PC-3 (cell line): ENCODE results near the gene IGSF21. TPM values are rescaled to one million over a fixed set of nuclear protein-coding genes. Genes with fewer than 3 reads are reported as not detected.

Source experiments
- ATAC-seq: fragments of 200-7000 bp; cut with Tn5 transposase; 2 replicates; pipeline ENCODE4 v1.9.1; 2020; ENCODE audit warnings: mild to moderate bottlenecking, moderate library complexity
- BruUV-seq: library from RNA; stranded (reverse); fragments of 400-500 nt; replicated peaks from 2 replicates; lab custom pipeline; 2021; lab: Mats Ljungman, UMichigan
- CTCF ChIA-PET: fragments of 300-600 bp; sonication (Branson Sonifier 250); formaldehyde crosslinking; loops from one replicate; lab custom pipeline; 2022; ENCODE audit warnings: antibody characterized with exemption; lab: Charles Lee
- POLR2A ChIA-PET: fragments of 300-600 bp; sonication (Branson Sonifier 250); formaldehyde crosslinking; loops from one replicate; lab custom pipeline; 2022; ENCODE audit warnings: antibody characterized with exemption; ENCODE audit not compliant: unreplicated experiment; lab: Charles Lee
- DNase-seq: peaks from one replicate; pipeline ENCODE4 v3.0.0-alpha.2; 2015
- H2AFZ ChIP-seq: fragments of 300-600 bp; sonication (generic); 2 replicates; pipeline ENCODE4 v1.6.0; 2016; ENCODE audit warnings: antibody characterized with exemption, low read length
- H3F3A ChIP-seq: fragments of 300-600 bp; sonication (generic); one replicate; pipeline ENCODE4 v1.6.0; 2017; ENCODE audit warnings: antibody characterized with exemption, low read length, control low read depth, mild to moderate bottlenecking; ENCODE audit not compliant: unreplicated experiment
- H3K27ac ChIP-seq: fragments of 300-600 bp; sonication (generic); 2 replicates; pipeline ENCODE4 v1.5.1; 2016; ENCODE audit warnings: mild to moderate bottlenecking, low read length
- H3K27me3 ChIP-seq: fragments of 300-600 bp; sonication (generic); 2 replicates; pipeline ENCODE4 v1.6.1; 2016; ENCODE audit warnings: low read length, mixed read lengths
- H3K36me3 ChIP-seq: fragments of 300-600 bp; sonication (generic); 2 replicates; pipeline ENCODE4 v1.6.1; 2016; ENCODE audit warnings: low read depth, mixed run types, low read length, mixed read lengths
- H3K4me1 ChIP-seq: fragments of 300-600 bp; sonication (generic); 2 replicates; pipeline ENCODE4 v1.5.1; 2016; ENCODE audit warnings: low read length; ENCODE audit not compliant: insufficient read depth
- H3K4me2 ChIP-seq: fragments of 300-600 bp; sonication (generic); 2 replicates; pipeline ENCODE4 v1.6.0; 2016; ENCODE audit warnings: low read length
- H3K4me3 ChIP-seq: fragments of 300-600 bp; sonication (generic); 2 replicates; pipeline ENCODE4 v1.5.1; 2016; ENCODE audit warnings: mild to moderate bottlenecking, low read length, mixed read lengths
- H3K79me2 ChIP-seq: fragments of 300-600 bp; sonication (generic); 2 replicates; pipeline ENCODE4 v1.6.1; 2017; ENCODE audit warnings: low read length, mixed read lengths
- H3K9ac ChIP-seq: fragments of 300-600 bp; sonication (generic); 2 replicates; pipeline ENCODE4 v1.6.0; 2016; ENCODE audit warnings: mild to moderate bottlenecking, low read length
- H3K9me2 ChIP-seq: fragments of 300-600 bp; sonication (generic); replicated peaks from 2 replicates; pipeline ENCODE4 v1.6.1; 2016; ENCODE audit warnings: mixed run types, low read length, mixed read lengths
- H3K9me3 ChIP-seq: fragments of 300-600 bp; sonication (generic); 2 replicates; pipeline ENCODE4 v1.6.1; 2016; ENCODE audit warnings: low read length, mixed read lengths
- H4K20me1 ChIP-seq: fragments of 300-600 bp; sonication (generic); 2 replicates; pipeline ENCODE4 v1.6.1; 2016; ENCODE audit warnings: low read length, mixed read lengths
- CTCF ChIP-seq: fragments of 300-600 bp; sonication (generic); conservative IDR thresholded peaks from 2 replicates; pipeline ENCODE4 v1.5.1; 2017; ENCODE audit warnings: antibody characterized with exemption, low read depth, mild to moderate bottlenecking, low read length
- EZH2 ChIP-seq: fragments of 300-600 bp; sonication (generic); IDR thresholded peaks from one replicate; pipeline ENCODE4 v1.6.1; 2017; ENCODE audit warnings: antibody characterized with exemption, mild to moderate bottlenecking, low read length; ENCODE audit not compliant: unreplicated experiment
- EZH2phosphoT487 ChIP-seq: fragments of 300-600 bp; sonication (generic); IDR thresholded peaks from 2 replicates; pipeline ENCODE4 v1.6.1; 2018; ENCODE audit warnings: mild to moderate bottlenecking, antibody characterized with exemption, low read length, borderline replicate concordance
- intact Hi-C: fragments of 100-400 bp; cut with micrococcal nuclease; formaldehyde crosslinking; loops from 2 replicates; pipeline ENCODE4 v1.9.0; 2023
- total RNA-seq: library from RNA; depleted of rRNA; stranded (reverse); fragments of >200 nt; gene quantifications from 2 replicates; pipeline ENCODE4 v1.2.3, GENCODE V29; 2014

Gene IGSF21
- total RNA-seq, 1 experiment from 2014 or later: not detected

- intact Hi-C loops: no loop called here
- no peaks in the 10 kb centered on the region for H3K79me2 ChIP-seq
- no peaks in the 10 kb centered on the region for H3K9me2 ChIP-seq
- H3K4me2 ChIP-seq: no peak overlapping the region
- H3K9me3 ChIP-seq: no peaks in the 10 kb centered on the region
- H3K4me3 ChIP-seq: no peak overlapping the region
- no peak for TF ChIP-seq EZH2
- no peak for TF ChIP-seq EZH2phosphoT487
- TF ChIP-seq CTCF: no peak
- H3K4me1 ChIP-seq: no peaks in the 10 kb centered on the region
- no peak overlapping the region for H3K9ac ChIP-seq
- no peak overlapping the region for H2AFZ ChIP-seq
- ATAC-seq: no peak
- ChIA-PET POLR2A (no interaction called here), CTCF (no interaction called here)
- H3F3A ChIP-seq: no peaks in the 10 kb centered on the region
- BruUV-seq: no TSS peak
- no peak overlapping the region for H3K27ac ChIP-seq
- DNase-seq: no peak
- no peaks in the 10 kb centered on the region for H4K20me1 ChIP-seq
- H3K36me3 ChIP-seq: no peaks in the 10 kb centered on the region
- peaks cover 69% of the 10 kb centered on the region for H3K27me3 ChIP-seq
These were observed 93.3 kb downstream of the IGSF21 start for GRCh38 chr1:18200918-18201317.

DNA sequence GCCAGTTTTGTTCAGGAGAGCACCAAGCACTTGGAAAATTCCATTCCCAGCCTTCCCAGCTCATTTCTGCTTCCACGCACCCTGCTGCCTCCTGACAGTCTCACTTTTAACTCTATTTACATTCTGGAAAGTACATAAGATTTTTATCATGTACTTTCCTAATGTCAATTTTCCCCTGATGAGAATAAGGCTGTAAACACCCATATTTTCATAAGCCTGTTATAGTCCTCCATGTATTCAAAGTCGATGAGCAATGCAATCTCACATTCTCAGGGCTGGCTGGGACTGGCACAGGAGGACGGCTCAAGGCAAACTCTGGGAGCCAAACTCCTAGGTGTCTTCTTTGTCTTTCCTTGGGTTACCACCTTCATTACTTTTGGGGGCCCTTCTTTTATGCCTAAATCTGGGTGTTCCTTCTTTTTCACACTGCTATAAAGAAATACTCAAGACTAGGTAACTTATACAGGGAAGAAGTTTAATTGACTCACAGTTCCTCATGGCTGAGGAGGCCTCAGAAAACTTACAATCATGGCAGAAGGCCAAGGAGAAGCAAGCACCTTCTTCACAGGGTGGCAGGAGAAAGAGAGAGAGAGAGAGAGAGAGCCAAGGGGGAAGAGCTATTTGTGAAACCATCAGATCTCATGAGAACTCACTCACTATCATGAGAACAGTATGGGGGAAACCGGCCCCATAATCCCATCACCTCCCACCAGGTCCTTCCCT, 94.6 kb downstream of the IGSF21 start:
- TF ChIP-seq CTCF: no peak
- TF ChIP-seq EZH2phosphoT487: no peak
- no peak for TF ChIP-seq EZH2
- Histone ChIP-seq H3K9me2 (no peaks in the 10 kb centered on the region), H3K4me1 (no peaks in the 10 kb centered on the region), H2AFZ (no peak overlapping the region), H3K4me2 (no peak overlapping the region), H3K27ac (no peak overlapping the region), H4K20me1 (no peaks in the 10 kb centered on the region), H3K27me3 (peaks cover 56% of the 10 kb centered on the region), H3F3A (no peaks in the 10 kb centered on the region), H3K79me2 (no peaks in the 10 kb centered on the region), H3K9me3 (no peaks in the 10 kb centered on the region), H3K9ac (no peak overlapping the region), H3K4me3 (no peak overlapping the region), H3K36me3 (no peaks in the 10 kb centered on the region)
- ATAC-seq (no peak), DNase-seq (no peak)
- POLR2A ChIA-PET: no interaction called here
- BruUV-seq: no TSS peak
- CTCF ChIA-PET: no interaction called here
- intact Hi-C loops: no loop called here

- Histone ChIP-seq H3K4me1 (no peaks in the 10 kb centered on the region), H3K79me2 (no peaks in the 10 kb centered on the region), H3K27me3 (peaks cover 48% of the 10 kb centered on the region), H3K4me3 (no peak overlapping the region), H2AFZ (no peak overlapping the region), H3K9me2 (no peaks in the 10 kb centered on the region), H3K9me3 (no peaks in the 10 kb centered on the region), H3K4me2 (no peak overlapping the region), H3K36me3 (no peaks in the 10 kb centered on the region), H3K9ac (no peak overlapping the region), H4K20me1 (no peaks in the 10 kb centered on the region), H3F3A (no peaks in the 10 kb centered on the region), H3K27ac (no peak overlapping the region)
- CTCF ChIA-PET: no interaction called here
- TF ChIP-seq EZH2phosphoT487 (no peak), CTCF (no peak), EZH2 (no peak)
- no TSS peak for BruUV-seq
- POLR2A ChIA-PET: no interaction called here
- ATAC-seq (no peak), DNase-seq (no peak)
- intact Hi-C loops: no loop called here
These were observed 96.0 kb downstream of the IGSF21 start for GRCh38 chr1:18203645-18204044.
